HepG2 (cell line): Measurements from ENCODE around the gene ILDR2. TPM values are rescaled to one million over a fixed set of nuclear protein-coding genes. Genes with fewer than 3 reads are reported as not detected.

Experiments
- CBX5 ChIP-seq: sonication (generic); formaldehyde crosslinking; IDR thresholded peaks from 2 replicates; pipeline ENCODE4 v1.4.0; 2020; ENCODE audit warnings: missing genetic modification reagents, borderline replicate concordance
- CHD2 ChIP-seq: IDR thresholded peaks from 2 replicates; pipeline ENCODE4 v1.6.1; 2011; ENCODE audit warnings: low read depth, low read length, improper control_type of control experiment
- EHMT2 ChIP-seq: fragments of 200-600 bp; sonication (generic); IDR thresholded peaks from 2 replicates; pipeline ENCODE4 v1.7.0; 2017; ENCODE audit warnings: antibody characterized with exemption, low read depth, low read length, borderline replicate concordance
- ELF4 ChIP-seq: sonication (generic); formaldehyde crosslinking; IDR thresholded peaks from 2 replicates; pipeline ENCODE4 v1.5.0; 2020; ENCODE audit warnings: missing genetic modification reagents, mild to moderate bottlenecking, moderate library complexity, borderline replicate concordance
- ERF ChIP-seq: IDR thresholded peaks from 2 replicates; pipeline ENCODE4 v1.6.1; 2018; ENCODE audit warnings: missing biosample characterization, missing genetic modification reagents
- ETV6 ChIP-seq: sonication (generic); formaldehyde crosslinking; conservative IDR thresholded peaks from 2 replicates; pipeline ENCODE4 v1.4.0; 2020; ENCODE audit warnings: missing genetic modification reagents
- FIP1L1 ChIP-seq: fragments of 200-400 bp; formaldehyde crosslinking; IDR thresholded peaks from 2 replicates; pipeline ENCODE4 v1.6.1; 2018; ENCODE audit warnings: low read depth, mild to moderate bottlenecking, low read length, moderate library complexity, borderline replicate concordance; ENCODE audit not compliant: insufficient read depth
- MLLT10 ChIP-seq: sonication (generic); formaldehyde crosslinking; IDR thresholded peaks from 2 replicates; pipeline ENCODE4 v1.4.0; 2020; ENCODE audit warnings: missing genetic modification reagents
- NFATC3 ChIP-seq: sonication (generic); formaldehyde crosslinking; IDR thresholded peaks from 2 replicates; pipeline ENCODE4 v1.5.1; 2020; ENCODE audit warnings: mild to moderate bottlenecking, missing genetic modification reagents
- RFX3 ChIP-seq: IDR thresholded peaks from 2 replicates; pipeline ENCODE4 v1.6.1; 2016; ENCODE audit warnings: missing biosample characterization, missing genetic modification reagents
- SAP130 ChIP-seq: IDR thresholded peaks from 2 replicates; pipeline ENCODE4 v1.6.1; 2016; ENCODE audit warnings: low read depth
- SRSF1 ChIP-seq: fragments of 200-400 bp; formaldehyde crosslinking; optimal IDR thresholded peaks from 2 replicates; pipeline ENCODE3; 2017; ENCODE audit warnings: mild to moderate bottlenecking, low read depth, low read length, moderate library complexity
- SYNCRIP ChIP-seq: fragments of 200-400 bp; formaldehyde crosslinking; IDR thresholded peaks from 2 replicates; pipeline ENCODE4 v1.6.1; 2018; ENCODE audit warnings: mild to moderate bottlenecking, low read depth, low read length; ENCODE audit not compliant: insufficient read depth
- TGIF2 ChIP-seq: IDR thresholded peaks from 2 replicates; pipeline ENCODE4 v1.6.1; 2016; ENCODE audit warnings: control low read depth, missing compliant biosample characterization
- ZNF12 ChIP-seq: sonication (generic); formaldehyde crosslinking; IDR thresholded peaks from 2 replicates; pipeline ENCODE4 v1.5.0; 2020; ENCODE audit warnings: missing genetic modification reagents
- ZNF138 ChIP-seq: sonication (generic); formaldehyde crosslinking; IDR thresholded peaks from 2 replicates; pipeline ENCODE4 v1.5.0; 2020; ENCODE audit warnings: mild to moderate bottlenecking, low read depth, missing genetic modification reagents
- ZNF225 ChIP-seq: sonication (generic); formaldehyde crosslinking; IDR thresholded peaks from 2 replicates; pipeline ENCODE4 v1.4.0; 2020; ENCODE audit warnings: mild to moderate bottlenecking, missing genetic modification reagents
- ZNF333 ChIP-seq: sonication (generic); formaldehyde crosslinking; IDR thresholded peaks from 2 replicates; pipeline ENCODE4 v1.4.0; 2020; ENCODE audit warnings: mild to moderate bottlenecking, missing genetic modification reagents, borderline replicate concordance
- ZNF350 ChIP-seq: sonication (generic); formaldehyde crosslinking; IDR thresholded peaks from 2 replicates; pipeline ENCODE4 v1.4.0; 2020; ENCODE audit warnings: mild to moderate bottlenecking, low read depth, missing genetic modification reagents, borderline replicate concordance
- ZNF558 ChIP-seq: sonication (generic); formaldehyde crosslinking; IDR thresholded peaks from 2 replicates; pipeline ENCODE4 v1.9.0; 2022; ENCODE audit warnings: mild to moderate bottlenecking, missing genetic modification reagents, borderline replicate concordance
- ZNF782 ChIP-seq: sonication (generic); formaldehyde crosslinking; IDR thresholded peaks from 2 replicates; pipeline ENCODE4 v1.4.0; 2020; ENCODE audit warnings: missing genetic modification reagents, mild to moderate bottlenecking, borderline replicate concordance
- polyA plus RNA-seq, 8 experiments: library from polyadenylated mRNA; depleted of rRNA in 3 of 8; stranded (reverse) in 7 of 8; unstranded in 1 of 8; fragments of >200 nt; fragmentation: Illumina TruSeq in 4 of 8; extraction: Trizol in 4 of 8; gene quantifications; 2 replicates each; pipeline versions ENCODE4 v1.2.1 to v1.2.3, GENCODE V29; 2011 to 2016; ENCODE audit warnings: low read depth in 4 of 8, missing spikeins in 1 of 8, mixed read lengths in 1 of 8; ENCODE audit not compliant: insufficient read depth in 1 of 8
- total RNA-seq, 5 experiments: library from RNA; depleted of rRNA; stranded (reverse); fragments of >200 nt; fragmentation: Illumina TruSeq; extraction: Trizol; gene quantifications; 2 replicates each; pipeline ENCODE4 v1.2.3, GENCODE V29; 2016; ENCODE audit warnings: low read depth in 1 of 5
- TF ChIP-seq, protein P1 (sequence below): sonication (generic); formaldehyde crosslinking; IDR thresholded peaks from 2 replicates; pipeline ENCODE4 v1.5.1; 2020; ENCODE audit warnings: mild to moderate bottlenecking, missing genetic modification reagents, moderate library complexity
- TF ChIP-seq, protein P2 (sequence below): sonication (generic); formaldehyde crosslinking; IDR thresholded peaks from 2 replicates; pipeline ENCODE4 v1.8.1; 2023; ENCODE audit warnings: mild to moderate bottlenecking, inconsistent platforms, moderate library complexity, missing genetic modification reagents, borderline replicate concordance
- TF ChIP-seq, protein P3 (sequence below): IDR thresholded peaks from 2 replicates; pipeline ENCODE4 v1.6.1; 2016; ENCODE audit warnings: missing compliant biosample characterization, missing genetic modification reagents, borderline replicate concordance

Gene ILDR2
- total and polyA plus RNA-seq, 2 of the 13 experiments (the other 11 are each of a cell fraction or from before 2014, with no cell fraction given), result 0.04 TPM; not detected in 1

DNA sequence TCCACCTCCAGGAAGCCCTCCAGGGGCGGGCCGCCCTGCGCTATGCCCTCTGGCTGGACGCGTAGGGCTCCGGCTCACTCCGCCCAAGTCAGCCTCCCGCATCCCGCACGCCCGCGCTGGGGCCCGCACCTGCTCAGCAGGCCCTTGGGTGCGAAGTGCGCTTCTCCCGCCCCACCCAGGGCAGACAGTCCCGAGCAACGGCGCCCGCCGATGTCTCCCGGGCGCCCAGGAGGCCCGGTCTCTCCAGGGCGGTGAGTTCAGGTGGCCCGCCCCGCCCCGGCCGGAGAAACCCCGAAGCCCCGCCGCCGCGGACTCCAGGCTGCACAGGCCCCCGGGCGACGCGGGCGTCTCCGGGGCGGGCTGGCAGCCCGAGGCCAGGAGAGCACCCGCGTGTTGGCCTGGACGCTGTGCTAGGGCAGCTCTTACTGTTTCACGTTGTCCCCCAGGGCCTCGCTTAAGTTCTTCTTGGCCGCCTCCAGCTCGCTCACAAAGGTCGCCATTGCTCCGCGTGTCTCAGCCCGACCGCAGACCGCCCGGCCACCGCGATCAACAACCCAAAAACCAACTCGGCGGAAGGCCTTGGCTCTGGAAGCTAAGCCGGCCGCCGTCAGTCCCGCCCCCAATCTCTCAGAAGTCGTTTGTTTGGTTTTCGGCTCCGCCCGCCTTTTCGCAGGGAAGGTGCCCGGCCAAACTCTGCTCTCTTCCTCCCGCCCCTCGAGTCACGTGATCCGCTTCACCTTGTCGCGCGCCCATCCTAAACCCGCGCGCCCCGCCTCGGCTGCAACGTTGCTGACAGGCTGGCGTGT is 99.4 kb downstream of the ILDR2 start, which contains the start of gene TADA1 (continued):
- TF ChIP-seq, protein P1, sequence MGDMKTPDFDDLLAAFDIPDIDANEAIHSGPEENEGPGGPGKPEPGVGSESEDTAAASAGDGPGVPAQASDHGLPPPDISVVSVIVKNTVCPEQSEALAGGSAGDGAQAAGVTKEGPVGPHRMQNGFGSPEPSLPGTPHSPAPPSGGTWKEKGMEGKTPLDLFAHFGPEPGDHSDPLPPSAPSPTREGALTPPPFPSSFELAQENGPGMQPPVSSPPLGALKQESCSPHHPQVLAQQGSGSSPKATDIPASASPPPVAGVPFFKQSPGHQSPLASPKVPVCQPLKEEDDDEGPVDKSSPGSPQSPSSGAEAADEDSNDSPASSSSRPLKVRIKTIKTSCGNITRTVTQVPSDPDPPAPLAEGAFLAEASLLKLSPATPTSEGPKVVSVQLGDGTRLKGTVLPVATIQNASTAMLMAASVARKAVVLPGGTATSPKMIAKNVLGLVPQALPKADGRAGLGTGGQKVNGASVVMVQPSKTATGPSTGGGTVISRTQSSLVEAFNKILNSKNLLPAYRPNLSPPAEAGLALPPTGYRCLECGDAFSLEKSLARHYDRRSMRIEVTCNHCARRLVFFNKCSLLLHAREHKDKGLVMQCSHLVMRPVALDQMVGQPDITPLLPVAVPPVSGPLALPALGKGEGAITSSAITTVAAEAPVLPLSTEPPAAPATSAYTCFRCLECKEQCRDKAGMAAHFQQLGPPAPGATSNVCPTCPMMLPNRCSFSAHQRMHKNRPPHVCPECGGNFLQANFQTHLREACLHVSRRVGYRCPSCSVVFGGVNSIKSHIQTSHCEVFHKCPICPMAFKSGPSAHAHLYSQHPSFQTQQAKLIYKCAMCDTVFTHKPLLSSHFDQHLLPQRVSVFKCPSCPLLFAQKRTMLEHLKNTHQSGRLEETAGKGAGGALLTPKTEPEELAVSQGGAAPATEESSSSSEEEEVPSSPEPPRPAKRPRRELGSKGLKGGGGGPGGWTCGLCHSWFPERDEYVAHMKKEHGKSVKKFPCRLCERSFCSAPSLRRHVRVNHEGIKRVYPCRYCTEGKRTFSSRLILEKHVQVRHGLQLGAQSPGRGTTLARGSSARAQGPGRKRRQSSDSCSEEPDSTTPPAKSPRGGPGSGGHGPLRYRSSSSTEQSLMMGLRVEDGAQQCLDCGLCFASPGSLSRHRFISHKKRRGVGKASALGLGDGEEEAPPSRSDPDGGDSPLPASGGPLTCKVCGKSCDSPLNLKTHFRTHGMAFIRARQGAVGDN (CRISPR knock-in tag), result peak; percentile 94
- TF ChIP-seq, protein P2, sequence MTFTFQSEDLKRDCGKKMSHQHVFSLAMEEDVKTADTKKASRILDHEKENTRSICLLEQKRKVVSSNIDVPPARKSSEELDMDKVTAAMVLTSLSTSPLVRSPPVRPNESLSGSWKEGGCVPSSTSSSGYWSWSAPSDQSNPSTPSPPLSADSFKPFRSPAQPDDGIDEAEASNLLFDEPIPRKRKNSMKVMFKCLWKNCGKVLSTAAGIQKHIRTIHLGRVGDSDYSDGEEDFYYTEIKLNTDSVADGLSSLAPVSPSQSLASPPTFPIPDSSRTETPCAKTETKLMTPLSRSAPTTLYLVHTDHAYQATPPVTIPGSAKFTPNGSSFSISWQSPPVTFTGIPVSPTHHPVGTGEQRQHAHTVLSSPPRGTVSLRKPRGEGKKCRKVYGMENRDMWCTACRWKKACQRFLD (CRISPR knock-in tag), result no peak
- TF ChIP-seq ETV6 (peak; percentile 73; the same call in 1 of the 2 replicates), ZNF225 (CRISPR knock-in tag) (no peak), EHMT2 (no peak), ZNF333 (CRISPR knock-in tag) (no peak), ZNF12 (CRISPR knock-in tag) (0 out of 2 replicates have a peak, but pooled peaks have one; percentile 6), TGIF2 (CRISPR knock-in tag) (peak; percentile 51; the same call in 1 of the 2 replicates), SAP130 (CRISPR knock-in tag) (peak; percentile 90), CBX5 (CRISPR knock-in tag) (peak; percentile 56; the same call in 1 of the 2 replicates), SRSF1 (peak; percentile 91), ZNF782 (peak; percentile 25; the same call in 1 of the 2 replicates), MLLT10 (CRISPR knock-in tag) (no peak), ERF (CRISPR knock-in tag) (peak; percentile 77), RFX3 (CRISPR knock-in tag) (no peak), ZNF558 (CRISPR knock-in tag) (no peak), ZNF350 (CRISPR knock-in tag) (peak; percentile 55; the same call in 1 of the 2 replicates), ELF4 (no peak), SYNCRIP (no peak), FIP1L1 (no peak), ZNF138 (no peak; the same call in 1 of the 2 replicates), NFATC3 (CRISPR knock-in tag) (no peak), CHD2 (no peak)
- TF ChIP-seq, protein P3, sequence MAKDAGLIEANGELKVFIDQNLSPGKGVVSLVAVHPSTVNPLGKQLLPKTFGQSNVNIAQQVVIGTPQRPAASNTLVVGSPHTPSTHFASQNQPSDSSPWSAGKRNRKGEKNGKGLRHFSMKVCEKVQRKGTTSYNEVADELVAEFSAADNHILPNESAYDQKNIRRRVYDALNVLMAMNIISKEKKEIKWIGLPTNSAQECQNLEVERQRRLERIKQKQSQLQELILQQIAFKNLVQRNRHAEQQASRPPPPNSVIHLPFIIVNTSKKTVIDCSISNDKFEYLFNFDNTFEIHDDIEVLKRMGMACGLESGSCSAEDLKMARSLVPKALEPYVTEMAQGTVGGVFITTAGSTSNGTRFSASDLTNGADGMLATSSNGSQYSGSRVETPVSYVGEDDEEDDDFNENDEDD, result peak; percentile 95
